HG02852 (cell line): ENCODE measurements around the gene TIMM8A.
"Not testable (repeated sequence)": the region's sequence is repeated elsewhere in the genome, so short reads cannot be mapped to it uniquely, and the experiment has no call there.

Source experiments
- ATAC-seq: cut with Tn5 transposase; IDR thresholded peaks from one replicate; pipeline ENCODE4 v1.9.1; 2021; ENCODE audit warnings: mild to moderate bottlenecking, moderate library complexity; ENCODE audit not compliant: unreplicated experiment

Gene TIMM8A

GRCh38 chrX:101360390-101360789 is 11.8 kb upstream of the TIMM8A start:
- no peak for ATAC-seq

- ATAC-seq, result no peak
Observed at GRCh38 chrX:101359966-101360365, 11.4 kb upstream of the TIMM8A start.

- ATAC-seq, result no peak
Observed at GRCh38 chrX:101357166-101357795, 8.7 kb upstream of the TIMM8A start.

- no peak for ATAC-seq
Observed at GRCh38 chrX:101349193-101349562, 636 bp upstream of the TIMM8A start.

GRCh38 chrX:101347859-101348451 is 587 bp downstream of the TIMM8A start:
- ATAC-seq, result peak; percentile 11

GRCh38 chrX:101337776-101338271 is 10.7 kb downstream of the TIMM8A start:
- no peak for ATAC-seq

GRCh38 chrX:101334310-101334709 is 14.2 kb downstream of the TIMM8A start:
- not testable (repeated sequence) for ATAC-seq

- ATAC-seq, result not testable (repeated sequence)
Observed at GRCh38 chrX:101326600-101326999, 21.9 kb downstream of the TIMM8A start.

- ATAC-seq, result no peak
Observed at GRCh38 chrX:101303790-101304189, 44.8 kb downstream of the TIMM8A start.
